Thoracic aorta (tissue), 2 donors: ENCODE measurements around the gene NEAT1. TPM values are rescaled to one million over a fixed set of nuclear protein-coding genes. Genes with fewer than 3 reads are reported as not detected.
A peak's percentile ranks its signal among the peaks of the same experiment; 100 is the strongest.

ENCODE experiments used
- ATAC-seq: fragments of 150-250 bp; one replicate; pipeline ENCODE4 v1.8.0; 2017; ENCODE audit warnings: low read depth; ENCODE audit not compliant: insufficient number of reproducible peaks, low FRiP score
- DNase-seq: peaks from one replicate; pipeline ENCODE4 v3.0.0-alpha.2; 2020; ENCODE audit warnings: low spot score
- H3K27ac ChIP-seq, 2 donors: fragments of 200-600 bp; sonication (generic); 1 replicate in 1 of 2; 2 replicates in 1 of 2; pipeline ENCODE4 v1.5.1; 2016; ENCODE audit warnings: mild to moderate bottlenecking in 2 of 2, moderate library complexity in 2 of 2
- H3K27me3 ChIP-seq: fragments of 200-600 bp; sonication (generic); replicated peaks from 2 replicates; pipeline ENCODE4 v1.6.0; 2016; ENCODE audit warnings: mild to moderate bottlenecking; ENCODE audit not compliant: insufficient read depth
- H3K36me3 ChIP-seq: fragments of 200-600 bp; sonication (generic); one replicate; pipeline ENCODE4 v1.5.1; 2016
- H3K4me1 ChIP-seq, 2 donors: fragments of 200-600 bp; sonication (generic); 1 replicate in 1 of 2; 2 replicates in 1 of 2; pipeline versions ENCODE4 v1.5.1 to v1.6.0; 2016; ENCODE audit warnings: low read depth in 2 of 2, mild to moderate bottlenecking in 1 of 2; ENCODE audit not compliant: control insufficient read depth in 1 of 2
- H3K4me3 ChIP-seq: fragments of 200-600 bp; sonication (generic); 2 replicates; pipeline ENCODE4 v1.5.1; 2016; ENCODE audit warnings: mild to moderate bottlenecking
- H3K9me3 ChIP-seq: fragments of 200-600 bp; sonication (generic); 2 replicates; pipeline ENCODE4 v1.5.1; 2016
- CTCF ChIP-seq: fragments of 200-600 bp; sonication (generic); IDR thresholded peaks from one replicate; pipeline ENCODE4 v1.5.1; 2019; ENCODE audit warnings: antibody characterized with exemption
- total RNA-seq, 2 donors: library from RNA; depleted of rRNA; stranded (reverse); fragments of >200 nt; gene quantifications; one replicate each; pipeline versions ENCODE4 v1.1.0 to v1.2.3, GENCODE V29; 2016

Gene NEAT1
- total RNA-seq, 2 donors from 2014 or later, result 848 to 1,659 TPM

GRCh38 chr11:65390099-65390941 lies 32.3 kb upstream of the NEAT1 start:
- Histone ChIP-seq H3K4me1 (peaks cover 19 to 53% of the 10 kb centered on the region in 2 donors), H3K27me3 (no peaks in the 10 kb centered on the region), H3K4me3 (peak overlapping the region; percentile 51), H3K36me3 (peaks cover 11% of the 10 kb centered on the region), H3K27ac (peak overlapping the region; percentile 47 to 61), H3K9me3 (no peaks in the 10 kb centered on the region)
- no peak for DNase-seq
- no peak for ATAC-seq
- no peak for TF ChIP-seq CTCF

DNA sequence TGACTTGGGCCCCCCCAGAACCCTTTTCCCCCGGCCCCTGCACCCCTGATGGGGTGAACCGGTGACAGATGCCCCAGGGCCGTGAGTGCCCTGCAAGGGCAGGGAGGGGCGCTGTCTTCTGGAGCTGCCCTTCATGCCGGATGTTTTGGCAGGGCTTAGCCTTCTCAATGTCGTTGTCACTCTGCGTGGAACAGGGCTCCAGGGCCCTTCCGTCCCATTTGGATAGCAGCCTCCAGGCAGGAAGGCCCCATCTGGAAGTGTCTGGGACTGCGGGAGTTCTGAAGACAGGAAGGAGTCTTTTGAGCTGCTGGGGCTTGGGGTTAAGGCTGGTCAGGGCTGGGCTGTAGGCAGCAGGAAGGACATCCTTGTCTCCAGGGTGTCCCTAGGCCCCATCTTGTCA lies 31.6 kb upstream of the NEAT1 start:
- Histone ChIP-seq H3K4me1 (peaks cover 19 to 51% of the 10 kb centered on the region in 2 donors), H3K27me3 (no peaks in the 10 kb centered on the region), H3K27ac (peak overlapping the region; percentile 47 to 61), H3K4me3 (peak overlapping the region; percentile 51), H3K9me3 (no peaks in the 10 kb centered on the region), H3K36me3 (peaks cover 17% of the 10 kb centered on the region)
- ATAC-seq (no peak), DNase-seq (no peak)
- no peak for TF ChIP-seq CTCF

GRCh38 chr11:65392186-65392829 lies 30.3 kb upstream of the NEAT1 start:
- TF ChIP-seq CTCF, result no peak
- ATAC-seq (no peak), DNase-seq (no peak)
- no peaks in the 10 kb centered on the region for H3K27me3 ChIP-seq
- H3K27ac ChIP-seq, result no peak overlapping the region
- peaks cover 22% of the 10 kb centered on the region for H3K36me3 ChIP-seq
- H3K4me3 ChIP-seq, result no peak overlapping the region
- H3K4me1 ChIP-seq, result peaks cover 16 to 46% of the 10 kb centered on the region in 2 donors
- H3K9me3 ChIP-seq, result no peaks in the 10 kb centered on the region

GRCh38 chr11:65392899-65393298 lies 29.7 kb upstream of the NEAT1 start:
- Histone ChIP-seq H3K4me1 (peaks cover 11 to 40% of the 10 kb centered on the region in 2 donors), H3K9me3 (no peaks in the 10 kb centered on the region), H3K27ac (no peak overlapping the region), H3K27me3 (no peaks in the 10 kb centered on the region), H3K36me3 (peaks cover 26% of the 10 kb centered on the region), H3K4me3 (no peak overlapping the region)
- no peak for TF ChIP-seq CTCF
- ATAC-seq (no peak), DNase-seq (no peak)

DNA sequence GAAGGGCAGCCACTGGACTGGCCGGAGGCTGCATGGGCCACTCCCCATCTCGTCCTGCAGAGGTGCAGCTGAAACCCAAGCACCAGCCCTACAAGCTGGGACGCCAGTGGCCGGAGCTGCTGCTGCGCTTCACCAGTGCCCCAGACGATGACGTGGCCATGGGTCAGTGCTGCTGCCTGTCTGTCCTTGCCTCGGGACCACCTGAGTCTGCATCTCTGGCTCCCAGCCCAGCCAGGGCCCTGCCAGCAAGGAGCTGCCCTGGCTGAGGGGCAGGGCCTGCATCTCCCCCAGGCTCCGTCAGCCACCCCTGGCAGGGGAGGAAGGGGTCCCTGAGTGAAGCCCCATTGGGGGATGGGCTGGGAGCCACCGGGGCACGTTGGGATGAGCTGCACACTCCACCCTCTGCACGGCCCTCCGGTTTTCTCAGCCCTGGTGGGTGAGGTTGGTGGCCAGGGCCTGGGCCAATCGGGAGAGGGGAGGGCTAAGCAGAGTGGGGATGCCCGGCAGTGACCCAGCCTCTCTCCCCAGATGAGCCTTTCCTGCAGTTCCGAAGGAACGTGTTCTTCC lies 29.0 kb upstream of the NEAT1 start:
- H3K9me3 ChIP-seq, result no peaks in the 10 kb centered on the region
- H3K27me3 ChIP-seq, result no peaks in the 10 kb centered on the region
- DNase-seq (no peak), ATAC-seq (no peak)
- no peak for TF ChIP-seq CTCF
- no peak overlapping the region for H3K27ac ChIP-seq
- no peak overlapping the region for H3K4me3 ChIP-seq
- peaks cover 5 to 33% of the 10 kb centered on the region in 2 donors for H3K4me1 ChIP-seq
- peaks cover 33% of the 10 kb centered on the region for H3K36me3 ChIP-seq
